GM06990 (cell line): Measurements from ENCODE around the gene ABHD8.

Experiments used
- DNase-seq: peaks from one replicate; pipeline ENCODE4 v3.0.0-alpha.2; 2011; ENCODE audit not compliant: insufficient read length; ENCODE audit errors: extremely low read depth
- H3K27me3 ChIP-seq: replicated peaks from 2 replicates; pipeline ENCODE4 v1.6.0; 2011; ENCODE audit warnings: low read length; ENCODE audit not compliant: control insufficient read depth, insufficient read depth
- H3K36me3 ChIP-seq: 2 replicates; pipeline ENCODE4 v1.5.1; 2011; ENCODE audit warnings: low read length; ENCODE audit not compliant: control insufficient read depth, insufficient read depth
- H3K4me3 ChIP-seq: replicated peaks from 2 replicates; pipeline ENCODE4 v1.5.1; 2011; ENCODE audit warnings: low read depth, mild to moderate bottlenecking, control low read depth, low read length
- TF ChIP-seq, protein P1 (sequence below): IDR thresholded peaks from 2 replicates; pipeline ENCODE4 v1.5.1; 2011; ENCODE audit warnings: low read length, control low read depth, mild to moderate bottlenecking, inconsistent platforms; ENCODE audit not compliant: insufficient read depth, poor library complexity, severe bottlenecking

Gene ABHD8

DNA sequence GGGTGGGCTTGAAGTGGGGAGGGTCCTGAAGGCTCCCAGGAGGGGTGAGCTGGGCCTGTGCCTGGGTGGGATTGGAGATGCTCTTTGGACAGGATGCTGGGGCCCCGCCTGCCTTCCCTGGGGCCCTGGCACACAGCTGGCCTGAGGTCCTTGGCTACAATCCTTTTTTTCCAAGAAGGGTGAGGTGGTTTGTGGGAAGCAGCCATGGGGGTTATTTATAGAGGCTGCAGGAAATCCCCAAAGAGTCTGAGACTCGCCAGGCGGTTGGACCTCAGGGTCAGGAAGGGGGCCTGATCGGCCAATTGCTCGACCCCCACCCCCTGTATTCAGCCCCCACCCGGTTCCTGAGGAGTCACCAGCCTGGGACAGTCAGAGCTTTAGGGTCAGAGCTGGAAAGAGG is 44.1 kb upstream of the ABHD8 start:
- no peak for DNase-seq
- no peaks in the 10 kb centered on the region for H3K27me3 ChIP-seq
- H3K36me3 ChIP-seq: no peaks in the 10 kb centered on the region
- TF ChIP-seq, protein P1, sequence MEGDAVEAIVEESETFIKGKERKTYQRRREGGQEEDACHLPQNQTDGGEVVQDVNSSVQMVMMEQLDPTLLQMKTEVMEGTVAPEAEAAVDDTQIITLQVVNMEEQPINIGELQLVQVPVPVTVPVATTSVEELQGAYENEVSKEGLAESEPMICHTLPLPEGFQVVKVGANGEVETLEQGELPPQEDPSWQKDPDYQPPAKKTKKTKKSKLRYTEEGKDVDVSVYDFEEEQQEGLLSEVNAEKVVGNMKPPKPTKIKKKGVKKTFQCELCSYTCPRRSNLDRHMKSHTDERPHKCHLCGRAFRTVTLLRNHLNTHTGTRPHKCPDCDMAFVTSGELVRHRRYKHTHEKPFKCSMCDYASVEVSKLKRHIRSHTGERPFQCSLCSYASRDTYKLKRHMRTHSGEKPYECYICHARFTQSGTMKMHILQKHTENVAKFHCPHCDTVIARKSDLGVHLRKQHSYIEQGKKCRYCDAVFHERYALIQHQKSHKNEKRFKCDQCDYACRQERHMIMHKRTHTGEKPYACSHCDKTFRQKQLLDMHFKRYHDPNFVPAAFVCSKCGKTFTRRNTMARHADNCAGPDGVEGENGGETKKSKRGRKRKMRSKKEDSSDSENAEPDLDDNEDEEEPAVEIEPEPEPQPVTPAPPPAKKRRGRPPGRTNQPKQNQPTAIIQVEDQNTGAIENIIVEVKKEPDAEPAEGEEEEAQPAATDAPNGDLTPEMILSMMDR: no peak
- no peak overlapping the region for H3K4me3 ChIP-seq

DNA sequence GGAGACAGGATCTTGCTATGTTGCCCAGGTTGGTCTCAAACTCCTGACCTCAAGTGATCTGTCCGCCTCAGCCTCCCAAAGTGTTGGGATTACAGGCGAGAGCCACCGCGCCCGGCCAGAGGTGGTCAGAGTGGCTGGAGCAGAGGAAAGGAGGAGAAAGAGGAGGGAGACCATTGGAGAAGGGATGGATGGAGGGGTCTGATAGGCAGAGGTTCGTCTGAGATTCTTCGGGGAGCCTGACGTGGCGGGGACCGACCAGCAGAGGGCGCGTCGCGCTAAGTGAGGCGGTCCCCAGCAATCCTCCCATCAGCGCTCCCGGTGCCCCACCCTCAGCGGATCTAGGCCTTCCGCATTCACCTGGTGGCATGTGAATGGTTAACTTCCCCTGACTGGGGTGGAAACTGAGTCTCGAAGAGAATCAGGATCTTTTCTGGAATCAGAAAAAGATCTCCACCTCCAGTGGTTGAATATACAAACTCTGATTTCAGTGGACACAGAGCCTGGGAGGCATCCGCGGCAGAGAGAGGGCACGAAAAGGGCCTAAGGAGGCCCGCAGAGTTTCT is 43.0 kb upstream of the ABHD8 start:
- TF ChIP-seq, protein P1: peak; percentile 91
- Histone ChIP-seq H3K36me3 (no peaks in the 10 kb centered on the region; the same call in 1 of the 2 replicates), H3K27me3 (no peaks in the 10 kb centered on the region), H3K4me3 (no peak overlapping the region)
- DNase-seq: peak; percentile 88

DNA sequence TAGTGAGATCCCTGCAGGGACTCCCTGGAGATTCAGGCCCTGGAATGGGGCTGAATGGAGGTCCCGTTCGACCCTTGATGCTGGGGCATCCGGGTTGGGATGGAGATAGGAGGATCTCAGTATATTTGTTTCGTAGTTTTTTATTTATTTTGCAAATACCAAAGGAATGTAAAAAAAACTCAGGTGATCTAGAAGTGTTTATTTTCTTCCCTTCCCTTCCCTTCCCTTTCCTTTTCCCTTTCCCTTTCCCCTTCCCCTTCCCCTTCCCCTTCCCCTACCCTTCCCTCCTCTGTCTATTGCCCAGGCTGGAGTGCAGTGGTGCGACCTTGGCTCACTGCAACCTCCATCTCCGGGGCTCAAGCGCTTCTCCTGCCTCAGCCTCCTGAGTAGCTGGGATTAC is 38.6 kb upstream of the ABHD8 start:
- Histone ChIP-seq H3K4me3 (no peak overlapping the region), H3K36me3 (peaks cover 4% of the 10 kb centered on the region), H3K27me3 (no peaks in the 10 kb centered on the region)
- TF ChIP-seq, protein P1: no peak
- no peak for DNase-seq

- TF ChIP-seq, protein P1: no peak
- H3K27me3 ChIP-seq: no peaks in the 10 kb centered on the region
- peaks cover 4% of the 10 kb centered on the region for H3K36me3 ChIP-seq
- no peak overlapping the region for H3K4me3 ChIP-seq
- DNase-seq: no peak
These were observed 38.2 kb upstream of the ABHD8 start for GRCh38 chr19:17341386-17341785.

- Histone ChIP-seq H3K4me3 (no peak overlapping the region), H3K27me3 (no peaks in the 10 kb centered on the region), H3K36me3 (peaks cover 4% of the 10 kb centered on the region)
- DNase-seq: no peak
- TF ChIP-seq, protein P1: peak; percentile 1
These were observed 37.7 kb upstream of the ABHD8 start for GRCh38 chr19:17340871-17341357.
